GM21423 (cell line): ENCODE results near the gene RIC3.
A peak's percentile ranks its signal among the peaks of the same experiment; 100 is the strongest.

Experiments used
- ATAC-seq: cut with Tn5 transposase; IDR thresholded peaks from one replicate; pipeline ENCODE4 v1.9.1; 2021; ENCODE audit warnings: mild to moderate bottlenecking, moderate library complexity; ENCODE audit not compliant: unreplicated experiment

Gene RIC3

GRCh38 chr11:8168485-8169257 lies at the start of gene RIC3:
Gene RIC3, minus strand, starts transcription at chr11:8169025. Its CDS starts 36 bp downstream, at chr11:8168989.
- ATAC-seq, result no peak

GRCh38 chr11:8218409-8218808 lies 49.6 kb upstream of the RIC3 start:
- ATAC-seq, result no peak

GRCh38 chr11:8217926-8218325 lies 49.1 kb upstream of the RIC3 start:
- ATAC-seq, result no peak

GRCh38 chr11:8217136-8217535 lies 48.3 kb upstream of the RIC3 start:
- no peak for ATAC-seq

- no peak for ATAC-seq
Measured at GRCh38 chr11:8213376-8213775, 44.6 kb upstream of the RIC3 start.

- ATAC-seq, result no peak
Measured at GRCh38 chr11:8209208-8209807, 40.5 kb upstream of the RIC3 start.

- ATAC-seq, result no peak
Measured at GRCh38 chr11:8207080-8208000, 38.5 kb upstream of the RIC3 start.

GRCh38 chr11:8206251-8207079 lies 37.6 kb upstream of the RIC3 start:
- ATAC-seq, result no peak

GRCh38 chr11:8205566-8205965 lies 36.7 kb upstream of the RIC3 start:
- no peak for ATAC-seq

GRCh38 chr11:8204596-8204995 lies 35.8 kb upstream of the RIC3 start:
- ATAC-seq, result no peak

GRCh38 chr11:8204025-8204424 lies 35.2 kb upstream of the RIC3 start:
- no peak for ATAC-seq

GRCh38 chr11:8203414-8203715 lies 34.5 kb upstream of the RIC3 start:
- no peak for ATAC-seq

GRCh38 chr11:8202516-8203413 lies 33.9 kb upstream of the RIC3 start:
- ATAC-seq, result no peak

GRCh38 chr11:8201644-8202365 lies 33.0 kb upstream of the RIC3 start:
- peak; percentile 61 for ATAC-seq

GRCh38 chr11:8199676-8200075 lies 30.9 kb upstream of the RIC3 start:
- ATAC-seq, result no peak

GRCh38 chr11:8196749-8197148 lies 27.9 kb upstream of the RIC3 start:
- no peak for ATAC-seq

GRCh38 chr11:8194956-8195355 lies 26.1 kb upstream of the RIC3 start:
- no peak for ATAC-seq

GRCh38 chr11:8192896-8193209 lies 24.0 kb upstream of the RIC3 start:
- no peak for ATAC-seq
